Duodenal mucosa (tissue), 2 donors: ENCODE results near the gene ALDH3A2.

Experiments used
- H3K27ac ChIP-seq: one replicate; pipeline ENCODE4 v1.7.0; 2013; ENCODE audit warnings: low read depth, low read length
- H3K27me3 ChIP-seq, 2 donors: one replicate each; pipeline ENCODE4 v1.7.0; 2013; ENCODE audit warnings: low read length in 2 of 2, control low read depth in 1 of 2; ENCODE audit not compliant: insufficient read depth in 2 of 2, control insufficient read depth in 1 of 2
- H3K36me3 ChIP-seq, 2 donors: one replicate each; pipeline ENCODE4 v1.7.0; 2013; ENCODE audit warnings: low read length in 2 of 2, control low read depth in 1 of 2; ENCODE audit not compliant: insufficient read depth in 2 of 2, control insufficient read depth in 1 of 2
- H3K4me1 ChIP-seq, 2 donors: one replicate each; pipeline ENCODE4 v1.7.0; 2013; ENCODE audit warnings: low read length in 2 of 2, control low read depth in 1 of 2; ENCODE audit not compliant: insufficient read depth in 2 of 2, control insufficient read depth in 1 of 2
- H3K4me3 ChIP-seq, 2 donors: one replicate each; pipeline ENCODE4 v1.7.0; 2013; ENCODE audit warnings: low read length in 2 of 2, low read depth in 1 of 2
- H3K9ac ChIP-seq, 2 donors: one replicate each; pipeline ENCODE4 v1.7.0; 2013; ENCODE audit warnings: low read length in 2 of 2, low read depth in 1 of 2
- H3K9me3 ChIP-seq, 2 donors: one replicate each; pipeline ENCODE4 v1.7.0; 2013; ENCODE audit warnings: low read length in 2 of 2, control low read depth in 1 of 2; ENCODE audit not compliant: control insufficient read depth in 1 of 2

The ALDH3A2 gene

GRCh38 chr17:19649274-19649541 lies 657 bp downstream of the ALDH3A2 start:
- Histone ChIP-seq H3K4me3 (peak overlapping the region; percentile 86 to 95), H3K4me1 (peaks cover 32 to 48% of the 10 kb centered on the region in 2 donors), H3K36me3 (peaks cover 8 to 13% of the 10 kb centered on the region in 2 donors), H3K9ac (peak overlapping the region; percentile 72 to 92), H3K9me3 (no peaks in the 10 kb centered on the region), H3K27me3 (no peaks in the 10 kb centered on the region), H3K27ac (peak overlapping the region; percentile 78)

- Histone ChIP-seq H3K9ac (no peak overlapping the region), H3K4me3 (peak overlapping the region; percentile 35 to 38), H3K36me3 (peaks cover 17 to 26% of the 10 kb centered on the region in 2 donors), H3K9me3 (no peaks in the 10 kb centered on the region), H3K4me1 (peaks cover 32 to 34% of the 10 kb centered on the region in 2 donors), H3K27me3 (no peaks in the 10 kb centered on the region), H3K27ac (no peak overlapping the region)
Measured at GRCh38 chr17:19650826-19651225, 2.3 kb downstream of the ALDH3A2 start.

GRCh38 chr17:19651451-19652238 lies 3.1 kb downstream of the ALDH3A2 start:
- peak overlapping the region in 1 of 2 donors; percentile 35 for H3K4me3 ChIP-seq
- H3K4me1 ChIP-seq: peaks cover 29 to 30% of the 10 kb centered on the region in 2 donors

GRCh38 chr17:19652595-19652994 lies 4.0 kb downstream of the ALDH3A2 start:
- Histone ChIP-seq H3K27ac (no peak overlapping the region), H3K27me3 (no peaks in the 10 kb centered on the region), H3K4me1 (peaks cover 20% of the 10 kb centered on the region in 2 donors), H3K9me3 (no peaks in the 10 kb centered on the region), H3K4me3 (no peak overlapping the region), H3K36me3 (peaks cover 24 to 43% of the 10 kb centered on the region in 2 donors), H3K9ac (no peak overlapping the region)

More at GRCh38 chr17:19651451-19652238, 3.1 kb downstream of the ALDH3A2 start:
- Histone ChIP-seq H3K27me3 (no peaks in the 10 kb centered on the region), H3K9ac (peak overlapping the region in 1 of 2 donors; percentile 2), H3K9me3 (no peaks in the 10 kb centered on the region), H3K36me3 (peaks cover 21 to 35% of the 10 kb centered on the region in 2 donors), H3K27ac (no peak overlapping the region)

GRCh38 chr17:19654342-19654886 lies 5.9 kb downstream of the ALDH3A2 start:
- H3K27me3 ChIP-seq: no peaks in the 10 kb centered on the region
- peaks cover 15 to 16% of the 10 kb centered on the region in 2 donors for H3K4me1 ChIP-seq
- H3K36me3 ChIP-seq: peaks cover 24 to 51% of the 10 kb centered on the region in 2 donors
- H3K9me3 ChIP-seq: no peaks in the 10 kb centered on the region
- H3K27ac ChIP-seq: no peak overlapping the region
- H3K9ac ChIP-seq: no peak overlapping the region
- no peak overlapping the region for H3K4me3 ChIP-seq

- Histone ChIP-seq H3K4me1 (peaks cover 15 to 18% of the 10 kb centered on the region in 2 donors), H3K36me3 (peaks cover 24 to 51% of the 10 kb centered on the region in 2 donors)
Measured at GRCh38 chr17:19654896-19655295, 6.3 kb downstream of the ALDH3A2 start.

GRCh38 chr17:19656336-19656735 lies 7.8 kb downstream of the ALDH3A2 start:
- H3K4me1 ChIP-seq: peaks cover 14 to 20% of the 10 kb centered on the region in 2 donors
- no peak overlapping the region for H3K4me3 ChIP-seq
- H3K27me3 ChIP-seq: no peaks in the 10 kb centered on the region
- H3K36me3 ChIP-seq: peaks cover 24 to 61% of the 10 kb centered on the region in 2 donors
- H3K27ac ChIP-seq: no peak overlapping the region
- H3K9me3 ChIP-seq: no peaks in the 10 kb centered on the region
- no peak overlapping the region for H3K9ac ChIP-seq

More at GRCh38 chr17:19654896-19655295, 6.3 kb downstream of the ALDH3A2 start:
- no peaks in the 10 kb centered on the region for H3K9me3 ChIP-seq
- no peaks in the 10 kb centered on the region for H3K27me3 ChIP-seq
- no peak overlapping the region for H3K27ac ChIP-seq
- H3K4me3 ChIP-seq: no peak overlapping the region
- no peak overlapping the region for H3K9ac ChIP-seq

GRCh38 chr17:19656851-19657581 lies 8.5 kb downstream of the ALDH3A2 start:
- H3K4me3 ChIP-seq: no peak overlapping the region
- no peaks in the 10 kb centered on the region for H3K27me3 ChIP-seq
- H3K36me3 ChIP-seq: peaks cover 22 to 66% of the 10 kb centered on the region in 2 donors
- H3K9me3 ChIP-seq: no peaks in the 10 kb centered on the region
- H3K9ac ChIP-seq: no peak overlapping the region
- no peak overlapping the region for H3K27ac ChIP-seq
- H3K4me1 ChIP-seq: peaks cover 9 to 13% of the 10 kb centered on the region in 2 donors

- no peak overlapping the region for H3K27ac ChIP-seq
- H3K9ac ChIP-seq: no peak overlapping the region
- no peaks in the 10 kb centered on the region for H3K27me3 ChIP-seq
- no peaks in the 10 kb centered on the region for H3K9me3 ChIP-seq
- H3K36me3 ChIP-seq: peaks cover 33 to 75% of the 10 kb centered on the region in 2 donors
- H3K4me3 ChIP-seq: no peak overlapping the region
- peaks cover 6 to 11% of the 10 kb centered on the region in 2 donors for H3K4me1 ChIP-seq
Measured at GRCh38 chr17:19659366-19660177, 11.0 kb downstream of the ALDH3A2 start.
